T-helper 9 cell (primary cell): ENCODE data around the gene TTYH2.
"Not testable (repeated sequence)": the region's sequence is repeated elsewhere in the genome, so short reads cannot be mapped to it uniquely, and the experiment has no call there.

Experiments used
- DNase-seq: peaks from one replicate; pipeline ENCODE4 v3.0.0-alpha.2; 2020

Gene TTYH2

DNA sequence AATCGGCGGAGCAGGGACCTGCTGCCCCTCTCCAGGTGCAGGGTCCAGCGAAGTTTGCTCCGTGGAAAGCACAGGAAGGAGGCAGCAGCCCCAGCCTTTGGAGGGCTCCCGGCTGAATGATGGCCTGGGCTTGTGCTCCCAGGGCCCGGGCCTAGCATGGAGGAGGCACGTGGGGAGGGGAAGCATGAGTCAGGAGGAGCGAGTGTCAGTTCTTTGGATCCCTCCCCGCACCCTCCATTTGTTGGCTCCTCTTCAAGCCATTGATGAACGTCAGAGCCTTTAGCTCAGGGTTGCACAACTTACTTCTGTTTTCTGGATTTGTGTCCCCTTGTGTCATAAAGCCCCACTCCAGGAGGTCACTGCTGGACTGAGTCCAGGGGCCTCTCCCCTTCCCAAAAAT is 25.8 kb downstream of the TTYH2 start:
- DNase-seq: no peak

DNA sequence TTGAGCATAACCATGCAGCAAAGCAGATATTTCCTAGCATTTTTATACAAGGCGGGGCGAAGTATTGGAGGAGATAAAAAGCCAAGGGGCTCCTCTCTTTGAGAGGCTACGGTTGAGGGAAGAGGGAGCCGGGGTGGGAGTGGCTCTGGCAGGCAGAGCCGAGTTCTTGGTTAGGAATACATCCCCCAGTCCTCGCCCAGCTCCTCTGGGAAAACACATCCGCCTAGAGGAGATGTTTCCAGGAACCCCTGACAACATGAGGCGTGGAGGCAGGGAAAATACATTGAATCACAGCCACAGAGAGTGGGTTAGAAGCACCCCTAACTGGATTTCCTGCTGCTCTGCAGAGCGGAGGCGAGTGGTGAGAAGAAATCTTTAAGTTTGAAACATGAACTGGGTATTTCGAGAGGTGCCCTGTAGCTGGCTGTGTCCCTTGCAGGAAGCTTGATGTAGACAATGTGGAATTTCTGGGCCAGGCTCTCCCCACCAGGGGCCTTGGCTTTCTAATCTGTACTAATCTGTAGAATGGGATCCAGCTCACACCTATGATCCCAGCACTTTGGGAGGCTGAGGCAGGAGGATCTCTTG is 27.3 kb downstream of the TTYH2 start:
- no peak for DNase-seq

- no peak for DNase-seq
Measured at GRCh38 chr17:74241431-74241830, 28.1 kb downstream of the TTYH2 start.

GRCh38 chr17:74241847-74242246 is 28.5 kb downstream of the TTYH2 start:
- DNase-seq: no peak

- no peak for DNase-seq
Measured at GRCh38 chr17:74243013-74243755, 29.8 kb downstream of the TTYH2 start.

DNA sequence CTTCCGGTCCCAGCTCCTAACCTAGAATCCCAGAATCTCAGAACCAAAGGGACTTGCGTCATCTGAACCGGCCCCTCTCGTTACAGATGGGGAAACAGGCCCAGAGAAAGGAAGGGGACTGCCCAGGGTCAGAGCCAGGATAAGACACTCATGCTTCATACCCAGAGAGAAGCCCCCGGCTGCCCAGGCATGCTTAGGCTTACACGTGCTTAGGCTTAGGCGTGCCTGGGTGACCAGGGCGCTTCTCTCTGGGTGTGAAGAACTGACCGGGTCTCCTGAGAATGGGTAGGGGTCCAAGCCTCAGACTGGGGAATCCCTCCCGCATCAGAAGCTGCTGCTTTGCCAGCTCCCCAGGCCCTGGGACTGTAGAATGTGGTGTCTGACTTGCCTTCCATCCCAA is 30.8 kb downstream of the TTYH2 start:
- DNase-seq: no peak

DNA sequence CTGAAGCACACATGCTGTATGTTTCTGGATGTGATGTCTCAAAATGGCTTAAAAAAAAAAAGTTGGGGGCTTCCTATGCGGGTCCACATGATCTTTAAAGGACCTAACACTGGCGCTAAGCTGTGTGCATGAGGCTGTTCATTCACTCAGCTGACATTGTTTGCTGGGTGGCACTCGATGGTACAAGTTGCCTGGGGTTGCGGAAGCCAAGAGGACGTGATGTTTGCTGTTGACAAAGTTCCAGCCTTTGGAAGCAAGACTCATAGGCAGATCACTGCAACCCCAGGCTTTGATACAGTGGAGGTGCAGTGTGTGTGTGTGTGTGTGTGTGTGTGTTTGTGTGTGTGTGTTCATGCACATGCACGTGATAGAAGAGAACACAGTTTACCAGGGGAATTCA is 31.2 kb downstream of the TTYH2 start:
- DNase-seq: no peak

DNA sequence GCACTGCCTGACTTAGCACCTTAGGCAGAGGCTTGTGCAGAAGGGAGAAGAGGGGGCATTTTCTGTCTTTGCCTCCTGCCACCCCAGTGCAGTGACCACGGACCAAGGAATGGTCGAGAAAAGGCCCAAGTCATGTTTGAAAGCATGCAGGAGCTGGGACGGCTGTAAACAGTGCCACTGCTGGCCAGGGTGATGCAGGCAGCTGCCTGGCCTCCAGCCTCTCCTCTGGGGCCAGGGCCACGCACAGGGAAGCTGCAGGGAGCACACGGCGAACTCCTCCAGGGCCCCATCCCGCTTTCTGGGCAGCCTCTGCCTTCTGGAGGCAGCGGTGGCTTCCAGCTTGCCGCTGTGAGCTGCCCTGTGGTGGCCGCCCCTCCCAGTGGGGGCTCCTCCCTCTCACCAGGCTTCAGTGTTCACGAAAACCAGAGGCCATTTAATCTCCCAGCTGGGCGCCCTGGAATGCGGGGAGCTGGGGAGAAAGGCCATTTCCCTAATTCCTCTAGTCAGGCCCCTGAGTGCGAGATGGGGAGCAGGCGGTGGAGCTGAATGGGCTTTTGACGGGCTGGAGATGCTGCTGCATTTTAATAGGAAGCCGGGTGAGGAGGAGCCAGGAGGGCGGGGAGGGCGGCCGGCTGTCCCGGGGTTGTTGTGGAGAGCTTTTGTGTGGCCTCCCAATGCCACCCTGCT is 31.9 kb downstream of the TTYH2 start:
- DNase-seq: no peak

- DNase-seq: no peak
Measured at GRCh38 chr17:74245871-74246270, 32.5 kb downstream of the TTYH2 start.

- DNase-seq: no peak
Measured at GRCh38 chr17:74249590-74250270, 36.4 kb downstream of the TTYH2 start.

DNA sequence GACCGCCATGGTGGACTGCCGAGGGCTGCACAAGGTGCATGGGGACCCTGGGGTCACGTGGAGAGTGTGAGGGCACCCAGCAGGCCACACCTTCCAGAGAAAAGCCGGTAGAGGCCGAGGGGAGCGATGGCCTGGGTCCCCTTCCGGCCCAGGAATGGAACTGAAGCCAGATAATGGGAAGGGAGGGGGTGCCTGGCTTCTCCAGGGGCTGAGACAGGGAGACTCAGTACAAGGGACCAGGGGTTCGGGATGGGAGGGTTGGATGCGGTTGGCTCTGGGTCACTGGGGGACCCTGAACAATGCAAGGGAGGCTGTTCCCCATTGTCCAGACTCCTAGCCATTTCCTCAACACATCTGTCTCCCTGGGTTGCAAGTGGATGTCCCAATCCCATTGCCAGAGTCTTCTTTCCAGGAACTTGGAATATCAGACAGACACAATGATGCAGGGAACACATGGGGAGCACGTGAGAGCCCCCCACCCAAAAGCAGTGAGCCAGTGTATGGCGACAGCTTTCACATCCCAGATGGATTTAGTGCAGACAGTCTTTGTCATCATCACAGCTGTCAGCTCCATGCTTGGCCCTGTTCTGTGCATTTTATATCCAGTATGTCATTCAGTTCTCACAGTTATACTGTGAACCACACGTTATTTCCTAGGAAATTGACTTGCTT is 37.1 kb downstream of the TTYH2 start:
- DNase-seq: no peak

GRCh38 chr17:74251051-74251450 is 37.7 kb downstream of the TTYH2 start:
- DNase-seq: no peak

GRCh38 chr17:74251569-74251968 is 38.2 kb downstream of the TTYH2 start:
- no peak for DNase-seq

DNA sequence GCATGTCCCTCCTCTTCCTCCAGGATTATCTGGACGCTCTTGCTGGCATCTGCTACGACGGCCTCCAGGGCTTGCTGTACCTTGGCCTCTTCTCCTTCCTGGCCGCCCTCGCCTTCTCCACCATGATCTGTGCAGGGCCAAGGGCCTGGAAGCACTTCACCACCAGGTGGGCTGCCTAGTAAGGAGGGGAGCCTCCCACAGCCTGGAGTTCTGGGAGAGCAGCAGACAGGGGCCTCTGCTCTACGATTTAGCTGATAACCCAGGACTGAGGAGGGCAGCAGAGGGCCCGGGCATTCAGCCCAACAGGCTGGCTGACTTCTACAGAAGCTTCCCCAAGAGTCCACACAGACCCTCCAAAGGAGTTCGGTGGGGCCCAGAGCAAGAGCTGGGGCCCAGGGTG is 38.8 kb downstream of the TTYH2 start:
- DNase-seq: no peak

DNA sequence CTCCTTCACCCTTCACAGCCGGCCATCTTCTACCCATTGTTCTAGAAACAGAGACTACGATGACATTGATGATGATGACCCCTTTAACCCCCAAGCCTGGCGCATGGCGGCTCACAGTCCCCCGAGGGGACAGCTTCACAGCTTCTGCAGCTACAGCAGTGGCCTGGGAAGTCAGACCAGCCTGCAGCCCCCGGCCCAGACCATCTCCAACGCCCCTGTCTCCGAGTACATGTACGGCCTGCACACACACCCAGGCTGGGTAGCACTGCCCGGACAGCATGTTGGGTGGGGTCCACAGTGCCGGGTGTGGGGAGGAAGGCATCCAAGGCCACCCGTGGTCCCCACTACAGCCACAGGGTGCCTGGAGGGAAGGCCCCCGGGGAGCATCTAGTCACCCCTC is 39.7 kb downstream of the TTYH2 start:
- DNase-seq: no peak

DNA sequence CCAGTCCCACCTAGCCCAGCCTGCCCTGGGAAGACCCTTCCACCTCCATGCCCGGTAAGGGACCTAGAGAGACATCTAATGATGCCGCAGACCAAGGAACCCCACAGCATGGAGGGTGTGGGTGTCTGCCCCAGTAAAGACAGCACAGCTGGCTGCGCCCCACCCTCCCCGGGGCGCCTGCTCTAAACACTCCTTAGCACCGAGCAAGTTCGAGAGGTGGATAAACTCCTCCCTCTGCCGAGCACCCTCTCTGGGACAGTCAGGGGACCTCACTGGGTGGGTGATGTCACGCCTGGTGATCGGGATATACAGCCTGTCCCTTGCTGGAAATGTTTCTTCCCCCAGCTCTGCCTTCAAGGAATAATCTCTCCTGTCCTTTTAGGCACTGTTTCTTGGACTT is 43.9 kb downstream of the TTYH2 start:
- no peak for DNase-seq

- DNase-seq: no peak
Measured at GRCh38 chr17:74259667-74260524, 46.5 kb downstream of the TTYH2 start.

- DNase-seq: no peak
Measured at GRCh38 chr17:74260525-74260850, 47.1 kb downstream of the TTYH2 start.

GRCh38 chr17:74262601-74263000 is 49.2 kb downstream of the TTYH2 start:
- DNase-seq: no peak

- DNase-seq: not testable (repeated sequence)
Measured at GRCh38 chr17:74267054-74267453, 53.7 kb downstream of the TTYH2 start.

DNA sequence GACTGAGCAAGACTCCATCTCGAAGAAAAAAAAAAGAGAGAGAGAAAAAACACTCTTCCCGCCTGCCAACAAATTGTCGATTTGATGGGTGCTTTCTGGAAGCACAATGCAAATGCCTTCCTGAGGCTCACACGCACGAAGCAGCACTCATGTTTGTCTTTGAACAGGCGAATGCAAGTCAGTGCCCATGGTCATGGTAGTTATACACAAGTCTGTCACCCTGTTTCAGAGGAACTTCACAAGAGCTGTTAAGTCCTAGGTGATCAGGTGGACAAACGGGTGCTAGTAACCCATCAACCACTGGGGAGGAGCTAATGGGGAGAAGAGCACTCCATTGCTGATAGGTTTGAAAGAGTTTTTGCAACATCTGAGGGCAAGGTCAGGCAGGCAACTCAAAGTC is 54.2 kb downstream of the TTYH2 start:
- DNase-seq: no peak

- DNase-seq: no peak
Measured at GRCh38 chr17:74267987-74268499, 54.7 kb downstream of the TTYH2 start.
